ENCODE data around the gene DAB2IP. TPM values are rescaled to one million over a fixed set of nuclear protein-coding genes. Genes with fewer than 3 reads are reported as not detected.
"Not testable (repeated sequence)": the region's sequence is repeated elsewhere in the genome, so short reads cannot be mapped to it uniquely, and the experiment has no call there.

The DAB2IP gene
- total and polyA plus RNA-seq, 5 donors from 2014 or later, result not detected

DNA sequence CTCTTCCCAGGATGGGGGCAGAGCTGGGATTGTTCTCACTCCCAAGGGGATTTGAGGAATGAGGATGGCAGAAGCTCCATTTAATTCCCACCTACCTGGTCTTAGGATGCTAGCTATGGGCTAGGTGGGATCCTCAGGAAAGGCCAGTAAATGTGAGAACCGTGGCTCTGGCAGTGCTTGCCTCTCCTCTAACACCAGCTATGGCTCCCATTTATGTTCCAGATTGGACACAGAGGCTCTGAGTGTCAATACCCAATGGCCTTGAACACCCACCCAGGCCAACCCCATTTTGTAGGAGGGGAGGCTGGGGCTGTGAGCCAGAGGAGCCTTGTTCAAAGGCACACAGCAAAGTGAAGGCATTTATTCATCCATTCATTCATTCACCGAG lies 10.2 kb upstream of the DAB2IP start:
- no peak for DNase-seq
- no peaks in the 10 kb centered on the region for H3K4me1 ChIP-seq (ENCODE audit: control insufficient read depth, insufficient read depth, low read length, poor library complexity, severe bottlenecking)
- no peak overlapping the region for H3K4me3 ChIP-seq (ENCODE audit: low read depth, low read length)
- Mint-ChIP-seq H3K27ac (no peak overlapping the region), H3K4me1 (no peaks in the 10 kb centered on the region), H3K36me3 (no peaks in the 10 kb centered on the region), H3K9me3 (no peaks in the 10 kb centered on the region), H3K4me3 (no peak overlapping the region), H3K27me3 (no peaks in the 10 kb centered on the region)
- H3K36me3 ChIP-seq (ENCODE audit: control insufficient read depth, insufficient read depth, low read length), result no peaks in the 10 kb centered on the region
- no peaks in the 10 kb centered on the region for H3K27me3 ChIP-seq (ENCODE audit: control insufficient read depth, insufficient read depth, low read length)
- no peak for ATAC-seq (ENCODE audit: low read depth in 2 of 2)
- no peak overlapping the region for H3K27ac ChIP-seq (ENCODE audit: insufficient read depth, low read length, poor library complexity, severe bottlenecking)
- H3K9me3 ChIP-seq (ENCODE audit: control insufficient read depth in 2 of 2, low read length in 2 of 2), result no peaks in the 10 kb centered on the region

DNA sequence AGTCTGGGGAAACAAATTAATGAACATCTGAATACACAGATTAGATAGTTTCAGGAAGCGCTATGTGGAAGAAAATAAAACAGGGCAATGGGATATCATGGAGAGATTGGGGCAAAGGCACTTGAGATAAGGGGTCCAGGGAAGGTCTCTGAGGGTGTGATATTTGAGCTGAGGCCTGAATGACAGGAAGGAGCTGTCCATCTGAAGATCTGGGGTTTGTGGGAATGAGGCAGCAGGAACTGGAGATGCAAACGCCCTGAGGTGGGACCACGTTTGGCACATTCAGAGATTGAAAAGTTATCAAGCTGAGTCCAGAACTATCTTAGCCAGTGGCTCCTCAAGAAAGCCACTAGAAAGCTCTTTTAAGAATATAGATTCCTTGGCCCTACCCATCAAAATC lies 8.7 kb upstream of the DAB2IP start:
- no peak for ATAC-seq (ENCODE audit: low read depth in 2 of 2)
- no peak for DNase-seq
- Mint-ChIP-seq H3K36me3 (no peaks in the 10 kb centered on the region), H3K4me1 (no peaks in the 10 kb centered on the region), H3K4me3 (no peak overlapping the region), H3K27ac (no peak overlapping the region), H3K9me3 (no peaks in the 10 kb centered on the region), H3K27me3 (no peaks in the 10 kb centered on the region)
- no peak overlapping the region for H3K27ac ChIP-seq (ENCODE audit: insufficient read depth, low read length, poor library complexity, severe bottlenecking)
- H3K27me3 ChIP-seq (ENCODE audit: control insufficient read depth, insufficient read depth, low read length), result no peaks in the 10 kb centered on the region
- H3K4me1 ChIP-seq (ENCODE audit: control insufficient read depth, insufficient read depth, low read length, poor library complexity, severe bottlenecking), result no peaks in the 10 kb centered on the region
- H3K9me3 ChIP-seq (ENCODE audit: control insufficient read depth in 2 of 2, low read length in 2 of 2), result no peaks in the 10 kb centered on the region
- H3K4me3 ChIP-seq (ENCODE audit: low read depth, low read length), result no peak overlapping the region
- no peaks in the 10 kb centered on the region for H3K36me3 ChIP-seq (ENCODE audit: control insufficient read depth, insufficient read depth, low read length)

DNA sequence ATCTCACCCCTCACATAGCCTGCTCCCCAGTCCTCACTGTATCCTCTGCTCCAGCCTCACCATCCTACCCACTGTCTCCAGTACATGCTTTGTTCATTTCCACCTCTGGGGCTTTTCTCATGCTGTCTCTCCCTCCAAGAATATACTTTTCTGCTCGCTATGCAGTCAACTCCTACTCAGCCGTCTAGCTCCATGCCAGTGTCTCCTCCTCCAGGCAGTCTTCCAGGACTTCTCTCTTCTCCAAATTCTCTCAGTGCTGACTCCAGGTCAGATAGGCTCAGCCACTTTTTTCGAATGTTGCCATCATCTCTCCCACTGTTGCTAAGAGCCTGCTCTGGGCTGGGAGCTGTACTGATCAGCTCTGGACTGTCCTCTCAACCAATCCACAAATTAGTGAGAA lies 8.0 kb upstream of the DAB2IP start:
- no peak for DNase-seq
- H3K4me1 Mint-ChIP-seq, result no peaks in the 10 kb centered on the region
- no peaks in the 10 kb centered on the region for H3K27me3 ChIP-seq (ENCODE audit: control insufficient read depth, insufficient read depth, low read length)
- peaks cover 6% of the 10 kb centered on the region for H3K27me3 Mint-ChIP-seq
- no peaks in the 10 kb centered on the region for H3K36me3 ChIP-seq (ENCODE audit: control insufficient read depth, insufficient read depth, low read length)
- H3K9me3 ChIP-seq (ENCODE audit: control insufficient read depth in 2 of 2, low read length in 2 of 2), result no peaks in the 10 kb centered on the region
- no peak overlapping the region for H3K4me3 Mint-ChIP-seq
- H3K27ac Mint-ChIP-seq, result no peak overlapping the region
- no peaks in the 10 kb centered on the region for H3K9me3 Mint-ChIP-seq
- no peak for ATAC-seq (ENCODE audit: low read depth in 2 of 2)
- no peaks in the 10 kb centered on the region for H3K4me1 ChIP-seq (ENCODE audit: control insufficient read depth, insufficient read depth, low read length, poor library complexity, severe bottlenecking)
- H3K36me3 Mint-ChIP-seq, result no peaks in the 10 kb centered on the region
- no peak overlapping the region for H3K27ac ChIP-seq (ENCODE audit: insufficient read depth, low read length, poor library complexity, severe bottlenecking)
- no peak overlapping the region for H3K4me3 ChIP-seq (ENCODE audit: low read depth, low read length)

DNA sequence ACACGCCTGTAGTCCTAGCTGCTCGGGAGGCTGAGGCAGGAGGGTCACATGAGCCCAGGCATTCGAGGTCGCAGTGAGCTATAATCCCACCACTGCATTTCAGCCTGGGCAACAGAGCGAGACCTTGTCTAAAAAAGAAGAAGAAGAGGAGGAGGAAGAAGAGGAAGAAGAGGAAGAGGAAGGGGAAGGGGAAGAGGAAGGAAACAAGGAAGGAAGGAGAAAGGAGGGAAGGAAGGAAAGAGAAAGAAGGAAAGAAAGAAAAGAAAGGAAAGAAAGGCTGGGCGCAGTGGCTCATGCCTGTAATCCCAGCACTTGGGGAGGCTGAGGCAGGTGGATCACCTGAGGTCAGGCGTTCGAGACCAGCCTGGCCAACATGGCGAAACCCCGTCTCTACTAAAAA lies 7.4 kb upstream of the DAB2IP start:
- H3K4me3 ChIP-seq (ENCODE audit: low read depth, low read length); H3K9me3 ChIP-seq (ENCODE audit: control insufficient read depth in 2 of 2, low read length in 2 of 2); H3K4me3 Mint-ChIP-seq; ATAC-seq (ENCODE audit: low read depth in 2 of 2); H3K4me1 Mint-ChIP-seq; H3K4me1 ChIP-seq (ENCODE audit: control insufficient read depth, insufficient read depth, low read length, poor library complexity, severe bottlenecking); H3K36me3 ChIP-seq (ENCODE audit: control insufficient read depth, insufficient read depth, low read length); H3K9me3 Mint-ChIP-seq; H3K27ac ChIP-seq (ENCODE audit: insufficient read depth, low read length, poor library complexity, severe bottlenecking); H3K27ac Mint-ChIP-seq; H3K27me3 ChIP-seq (ENCODE audit: control insufficient read depth, insufficient read depth, low read length); H3K36me3 Mint-ChIP-seq; DNase-seq: not testable (repeated sequence)
- H3K27me3 Mint-ChIP-seq, result peaks cover 11% of the 10 kb centered on the region

DNA sequence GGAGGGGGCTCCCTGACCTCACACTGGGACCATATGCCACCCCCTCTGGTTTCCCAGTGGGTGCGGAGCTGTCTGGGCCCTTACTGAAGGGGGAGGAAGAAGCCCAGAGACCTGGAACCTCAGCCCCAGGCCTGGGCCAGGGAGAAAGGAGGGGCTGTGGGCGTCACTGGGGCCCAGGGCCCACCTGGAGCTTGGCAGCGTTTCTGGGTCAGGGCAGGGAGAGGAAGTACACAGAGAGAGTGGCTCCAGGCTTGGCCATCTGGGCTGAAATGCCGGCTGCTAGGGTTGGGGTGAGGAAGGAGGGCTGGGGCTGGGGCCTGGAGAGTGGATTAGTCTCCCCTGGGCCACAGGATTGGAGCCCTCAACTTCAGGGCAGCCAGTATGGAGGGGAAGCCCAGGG lies 6.4 kb upstream of the DAB2IP start:
- no peak overlapping the region for H3K27ac ChIP-seq (ENCODE audit: insufficient read depth, low read length, poor library complexity, severe bottlenecking)
- H3K4me1 ChIP-seq (ENCODE audit: control insufficient read depth, insufficient read depth, low read length, poor library complexity, severe bottlenecking), result no peaks in the 10 kb centered on the region
- H3K4me3 ChIP-seq (ENCODE audit: low read depth, low read length), result no peak overlapping the region
- Mint-ChIP-seq H3K36me3 (no peaks in the 10 kb centered on the region), H3K27ac (no peak overlapping the region), H3K4me3 (no peak overlapping the region), H3K9me3 (no peaks in the 10 kb centered on the region), H3K27me3 (peaks cover 18% of the 10 kb centered on the region), H3K4me1 (no peaks in the 10 kb centered on the region)
- DNase-seq, result no peak
- H3K9me3 ChIP-seq (ENCODE audit: control insufficient read depth in 2 of 2, low read length in 2 of 2), result no peaks in the 10 kb centered on the region
- H3K36me3 ChIP-seq (ENCODE audit: control insufficient read depth, insufficient read depth, low read length), result no peaks in the 10 kb centered on the region
- H3K27me3 ChIP-seq (ENCODE audit: control insufficient read depth, insufficient read depth, low read length), result no peaks in the 10 kb centered on the region
- no peak for ATAC-seq (ENCODE audit: low read depth in 2 of 2)

DNA sequence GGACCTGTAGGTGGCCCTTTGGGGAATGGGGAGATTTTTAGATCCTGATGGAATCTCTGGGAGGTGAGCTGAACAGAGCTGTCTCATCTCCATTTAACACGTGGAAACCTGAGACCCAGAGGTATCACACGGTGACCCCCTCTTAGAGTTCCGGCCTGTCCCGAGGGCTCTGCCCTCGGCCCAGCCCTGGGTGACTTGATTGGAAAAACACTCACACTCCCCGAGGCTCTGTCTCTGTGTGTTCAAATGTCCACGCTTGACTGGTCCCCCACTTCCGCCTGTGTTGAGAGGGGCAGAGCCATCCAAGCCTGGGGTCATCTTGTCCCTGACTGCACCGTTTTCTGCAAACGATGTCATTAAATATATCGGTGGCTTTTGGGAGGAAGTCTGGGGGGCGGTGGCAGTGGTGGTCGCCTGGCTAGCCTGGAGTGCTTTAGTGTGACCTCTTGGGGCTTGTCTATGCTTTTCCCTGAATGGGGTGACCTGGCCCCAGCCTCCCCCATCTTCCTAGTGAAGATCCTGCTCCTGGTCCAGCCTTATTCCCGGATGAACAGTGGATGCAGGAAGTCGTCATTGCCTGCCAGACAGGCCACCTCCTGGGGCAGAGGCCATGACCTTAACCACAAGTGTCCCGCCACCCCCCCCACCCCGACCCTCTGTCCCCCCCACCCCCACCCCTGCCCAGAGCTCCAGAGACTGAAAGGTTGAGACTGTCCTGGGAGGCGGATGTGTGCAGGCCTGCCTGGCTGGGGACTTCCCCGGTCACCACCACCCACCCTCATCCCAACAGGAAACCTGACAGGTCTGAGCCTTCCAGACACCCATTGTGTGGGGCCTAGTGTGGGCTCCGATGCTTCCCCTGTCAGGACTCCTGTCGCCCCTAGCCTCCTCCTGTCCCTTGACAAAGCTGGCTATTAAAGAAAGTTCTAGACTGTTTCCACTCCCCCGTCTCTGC lies 5.3 kb upstream of the DAB2IP start:
- no peak for DNase-seq

DNA sequence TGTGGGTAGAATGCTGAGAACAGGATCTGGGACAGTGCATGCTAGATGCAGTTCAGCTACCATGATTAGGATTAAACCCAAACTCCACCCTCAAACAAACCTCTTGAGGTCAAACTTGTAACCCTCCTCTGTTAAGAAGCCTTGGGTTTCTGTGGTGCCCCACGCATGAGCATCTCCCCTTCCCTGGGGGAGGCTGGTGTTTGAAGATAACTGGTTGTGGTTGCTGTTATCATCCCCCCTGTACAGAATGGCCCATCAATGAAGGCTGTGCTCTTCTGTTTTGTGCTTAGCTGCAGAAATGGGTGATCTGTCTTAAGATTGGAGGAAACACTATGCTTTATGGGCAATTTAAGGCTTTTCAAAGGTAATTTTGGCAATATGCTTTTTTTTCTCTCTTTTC lies 4.4 kb upstream of the DAB2IP start:
- H3K27me3 ChIP-seq (ENCODE audit: control insufficient read depth, insufficient read depth, low read length), result peaks cover 3% of the 10 kb centered on the region
- DNase-seq (no peak), ATAC-seq (ENCODE audit: low read depth in 2 of 2) (no peak)
- peaks cover 0 to 10% (median under 1%) of the 10 kb centered on the region in 4 donors for H3K4me1 Mint-ChIP-seq
- peaks cover 0 to 2% (median 0%) of the 10 kb centered on the region in 7 donors for H3K9me3 Mint-ChIP-seq
- H3K4me3 ChIP-seq (ENCODE audit: low read depth, low read length), result no peak overlapping the region
- peaks cover 32% of the 10 kb centered on the region for H3K27me3 Mint-ChIP-seq
- H3K4me1 ChIP-seq (ENCODE audit: control insufficient read depth, insufficient read depth, low read length, poor library complexity, severe bottlenecking), result no peaks in the 10 kb centered on the region
- H3K4me3 Mint-ChIP-seq, result no peak overlapping the region
- H3K27ac ChIP-seq (ENCODE audit: insufficient read depth, low read length, poor library complexity, severe bottlenecking), result no peak overlapping the region
- no peaks in the 10 kb centered on the region for H3K9me3 ChIP-seq (ENCODE audit: control insufficient read depth in 2 of 2, low read length in 2 of 2)
- H3K36me3 ChIP-seq (ENCODE audit: control insufficient read depth, insufficient read depth, low read length), result no peaks in the 10 kb centered on the region
- no peaks in the 10 kb centered on the region for H3K36me3 Mint-ChIP-seq
- no peak overlapping the region for H3K27ac Mint-ChIP-seq

More for the DNA sequence above, 5.3 kb upstream of the DAB2IP start:
- H3K9me3 Mint-ChIP-seq, result peaks cover 0 to 2% (median 0%) of the 10 kb centered on the region in 7 donors
- H3K4me3 Mint-ChIP-seq, result no peak overlapping the region
- peaks cover 0 to 8% (median 0%) of the 10 kb centered on the region in 4 donors for H3K4me1 Mint-ChIP-seq
- no peak for ATAC-seq (ENCODE audit: low read depth in 2 of 2)
- H3K36me3 Mint-ChIP-seq, result no peaks in the 10 kb centered on the region
- H3K27ac ChIP-seq (ENCODE audit: insufficient read depth, low read length, poor library complexity, severe bottlenecking), result no peak overlapping the region
- H3K9me3 ChIP-seq (ENCODE audit: control insufficient read depth in 2 of 2, low read length in 2 of 2), result no peaks in the 10 kb centered on the region
- no peaks in the 10 kb centered on the region for H3K36me3 ChIP-seq (ENCODE audit: control insufficient read depth, insufficient read depth, low read length)
- H3K4me3 ChIP-seq (ENCODE audit: low read depth, low read length), result no peak overlapping the region
- no peak overlapping the region for H3K27ac Mint-ChIP-seq
- peaks cover 28% of the 10 kb centered on the region for H3K27me3 Mint-ChIP-seq
- H3K4me1 ChIP-seq (ENCODE audit: control insufficient read depth, insufficient read depth, low read length, poor library complexity, severe bottlenecking), result no peaks in the 10 kb centered on the region
- H3K27me3 ChIP-seq (ENCODE audit: control insufficient read depth, insufficient read depth, low read length), result peaks cover 3% of the 10 kb centered on the region

DNA sequence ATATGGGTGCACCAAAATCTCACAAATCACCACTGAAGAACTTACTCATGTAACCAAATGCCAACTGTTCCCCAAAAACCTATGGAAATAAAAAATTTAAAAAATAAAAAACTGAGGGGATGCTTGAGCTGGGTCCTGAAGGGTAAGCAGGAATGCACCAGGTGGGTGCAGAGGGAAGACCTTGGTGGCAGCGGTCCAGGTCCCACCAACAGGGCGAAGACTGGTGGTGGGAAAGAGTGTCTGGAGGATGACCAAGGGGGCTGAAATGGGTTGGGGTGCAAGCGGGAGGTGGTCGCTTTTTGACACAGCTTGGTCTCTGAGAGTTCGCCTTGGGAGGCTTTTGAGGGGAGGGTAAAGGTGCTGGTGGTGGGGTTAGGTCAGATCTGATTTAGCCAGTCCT lies 3.3 kb upstream of the DAB2IP start:
- peaks cover 43% of the 10 kb centered on the region for H3K27me3 Mint-ChIP-seq
- H3K9me3 Mint-ChIP-seq, result peaks cover 0 to 2% (median 0%) of the 10 kb centered on the region in 7 donors
- H3K4me3 Mint-ChIP-seq, result no peak overlapping the region

More for the DNA sequence above, 3.3 kb upstream of the DAB2IP start:
- no peaks in the 10 kb centered on the region for H3K4me1 ChIP-seq (ENCODE audit: control insufficient read depth, insufficient read depth, low read length, poor library complexity, severe bottlenecking)
- no peak for ATAC-seq (ENCODE audit: low read depth in 2 of 2)
- no peak for DNase-seq
- no peak overlapping the region for H3K27ac ChIP-seq (ENCODE audit: insufficient read depth, low read length, poor library complexity, severe bottlenecking)
- peaks cover 0 to 15% (median 2%) of the 10 kb centered on the region in 4 donors for H3K4me1 Mint-ChIP-seq
- H3K27me3 ChIP-seq (ENCODE audit: control insufficient read depth, insufficient read depth, low read length), result peaks cover 8% of the 10 kb centered on the region
- no peak overlapping the region for H3K27ac Mint-ChIP-seq
- no peaks in the 10 kb centered on the region for H3K36me3 ChIP-seq (ENCODE audit: control insufficient read depth, insufficient read depth, low read length)
- no peaks in the 10 kb centered on the region for H3K9me3 ChIP-seq (ENCODE audit: control insufficient read depth in 2 of 2, low read length in 2 of 2)
- H3K36me3 Mint-ChIP-seq, result no peaks in the 10 kb centered on the region
- H3K4me3 ChIP-seq (ENCODE audit: low read depth, low read length), result no peak overlapping the region

All from CD4-positive, CD25-positive, alpha-beta regulatory T cell (primary cell).